Esophagus squamous epithelium (tissue), 5 donors: ENCODE measurements around the gene OR51A7. TPM values are rescaled to one million over a fixed set of nuclear protein-coding genes. Genes with fewer than 3 reads are reported as not detected.
"Not testable (repeated sequence)": the region's sequence is repeated elsewhere in the genome, so short reads cannot be mapped to it uniquely, and the experiment has no call there.

ENCODE experiments used
- DNase-seq: peaks from one replicate; lab custom pipeline; 2025; lab: John Stamatoyannopoulos, UW
- H3K27ac ChIP-seq, 4 donors: fragments of 200-600 bp; sonication (generic); one replicate each; pipeline ENCODE4 v1.5.1; 2016 to 2019; ENCODE audit warnings: mild to moderate bottlenecking in 1 of 4
- H3K27me3 ChIP-seq, 4 donors: fragments of 200-600 bp; sonication (generic); 1 replicate in 3 of 4; 2 replicates in 1 of 4; pipeline versions ENCODE4 v1.5.1 to v1.6.0; 2017 to 2021; ENCODE audit warnings: antibody characterized with exemption in 1 of 4
- H3K36me3 ChIP-seq, 3 donors: fragments of 200-600 bp; sonication (generic); one replicate each; pipeline ENCODE4 v1.5.1; 2016 to 2019
- H3K4me1 ChIP-seq, 3 donors: fragments of 200-600 bp; sonication (generic); one replicate each; pipeline ENCODE4 v1.5.1; 2017 to 2019
- H3K4me3 ChIP-seq, 4 donors: fragments of 200-600 bp; sonication (generic); 1 replicate in 3 of 4; 2 replicates in 1 of 4; pipeline ENCODE4 v1.5.1; 2016 to 2019; ENCODE audit warnings: mild to moderate bottlenecking in 2 of 4, moderate library complexity in 1 of 4
- H3K9me3 ChIP-seq, 3 donors: fragments of 200-600 bp; sonication (generic); one replicate each; pipeline ENCODE4 v1.5.1; 2016 to 2019
- CTCF ChIP-seq, 6 experiments: fragments of 450-650 bp in 4 of 6; fragments of 200-600 bp in 2 of 6; sonication (generic) in 2 of 6; IDR thresholded peaks; one replicate each; pipeline ENCODE4 v1.5.1; 2016 to 2019; ENCODE audit warnings: antibody characterized with exemption in 6 of 6, mild to moderate bottlenecking in 4 of 6, moderate library complexity in 4 of 6
- POLR2A ChIP-seq, 4 donors: fragments of 450-650 bp; IDR thresholded peaks; one replicate each; pipeline ENCODE4 v1.6.1; 2017; ENCODE audit warnings: antibody characterized with exemption in 4 of 4, mild to moderate bottlenecking in 4 of 4, moderate library complexity in 3 of 4
- WGBS, 2 donors: methylation state at CpG; one replicate each; pipeline ENCODE4 v1.1.5; 2018; 5-methylcytosine and 5-hydroxymethylcytosine counted together
- intact Hi-C: fragments of 100-400 bp; cut with DNase I; formaldehyde crosslinking; loops from one replicate; pipeline ENCODE4 v1.15.0; 2022
- total RNA-seq, 4 donors: library from RNA; depleted of rRNA; stranded (reverse); fragments of >200 nt; gene quantifications; one replicate each; pipeline ENCODE4 v1.1.0, GENCODE V29; 2016
- donor health status: DM: yes; HTN: yes; CAD: no.

OR51A7 gene
- total RNA-seq, 4 donors from 2014 or later = not detected

DNA sequence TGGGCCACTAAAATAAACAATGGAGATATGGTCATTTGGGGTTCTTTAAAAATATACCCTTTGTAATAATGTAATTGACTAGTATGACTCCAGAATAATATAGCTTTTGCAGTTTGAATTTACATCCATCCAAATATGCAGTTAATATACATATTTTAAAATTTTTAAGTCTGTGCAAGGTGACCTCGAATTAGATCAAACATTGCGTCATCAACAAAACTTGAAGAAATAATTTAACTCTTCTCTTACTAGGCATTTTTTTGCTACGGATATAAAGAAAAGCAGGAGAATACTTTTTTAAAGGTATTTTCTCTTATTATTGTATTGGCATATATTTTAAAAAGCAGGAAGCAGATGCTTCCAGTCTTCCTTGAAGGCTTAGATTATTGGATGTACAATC, 33.2 kb downstream of the OR51A7 start:
- WGBS, 2 donors = 70 to 76% methylated on average over 3 of the region's 3 CpGs
- DNase-seq = no peak
- no peaks in the 10 kb centered on the region for H3K36me3 ChIP-seq
- no peak for TF ChIP-seq POLR2A (IDR thresholded peaks at IDR 0.05)
- TF ChIP-seq CTCF (IDR thresholded peaks at IDR 0.05) = no peak
- no peak overlapping the region for H3K4me3 ChIP-seq
- no peaks in the 10 kb centered on the region for H3K27me3 ChIP-seq
- H3K9me3 ChIP-seq = no peaks in the 10 kb centered on the region
- intact Hi-C loops = no loop called here
- H3K27ac ChIP-seq = no peak overlapping the region
- no peaks in the 10 kb centered on the region for H3K4me1 ChIP-seq

- Histone ChIP-seq H3K4me3 (no peak within 1 kb of the TSS), H3K27ac (no peak within 1 kb of the TSS), H3K27me3 (no peaks in the 10 kb centered on the region), H3K4me1 (no peaks in the 10 kb centered on the region), H3K36me3 (no peaks in the 10 kb centered on the region), H3K9me3 (no peaks in the 10 kb centered on the region)
- TF ChIP-seq CTCF (IDR thresholded peaks at IDR 0.05) = no peak
- TF ChIP-seq POLR2A (IDR thresholded peaks at IDR 0.05) = no peak
- DNase-seq = no peak
- intact Hi-C loops = no loop called here
Measured at GRCh38 chr11:4947505-4947904, 43.9 kb downstream of the OR51A7 start, which contains the start of gene OR51A4. Gene OR51A4, minus strand, starts transcription at chr11:4947605. Its CDS starts 505 bp downstream, at chr11:4947100.

DNA sequence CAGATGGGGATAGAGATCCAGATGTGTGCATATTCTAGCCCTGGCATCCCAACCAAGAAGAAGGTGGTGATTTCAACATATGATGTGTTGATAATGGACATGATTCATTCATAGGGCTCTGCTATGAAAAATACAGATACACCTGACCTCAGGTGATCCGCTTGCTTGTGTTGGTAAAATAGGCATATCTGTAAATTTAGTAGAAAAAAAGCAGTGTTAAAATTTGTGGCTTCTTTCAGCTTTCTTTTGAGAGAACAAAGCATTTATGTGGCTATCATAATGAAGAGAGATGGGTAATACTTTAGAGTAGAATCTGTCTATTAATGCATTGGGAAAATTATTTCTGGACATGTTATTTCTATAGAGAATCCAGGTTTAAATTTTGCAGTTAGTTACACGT, 52.0 kb downstream of the OR51A7 start, which contains the start of gene OR51A2:
OR51A2 (minus strand) TSS at position 101 of the 400 bp plus-strand sequence; CDS start at position 101, 0 bp downstream.
- H3K27me3 ChIP-seq, H3K4me3 ChIP-seq, DNase-seq, H3K27ac ChIP-seq, H3K4me1 ChIP-seq, intact Hi-C loops, H3K36me3 ChIP-seq, H3K9me3 ChIP-seq: not testable (repeated sequence)
- WGBS, 2 donors = 51 to 60% methylated on average over 2 of the region's 2 CpGs

GRCh38 chr11:4957396-4957795, 53.8 kb downstream of the OR51A7 start:
- no peak overlapping the region for H3K27ac ChIP-seq
- H3K4me3 ChIP-seq = no peak overlapping the region
- no peak for DNase-seq
- WGBS, 2 donors = 75 to 77% methylated on average over 4 of the region's 4 CpGs
- no peaks in the 10 kb centered on the region for H3K4me1 ChIP-seq
- TF ChIP-seq CTCF (IDR thresholded peaks at IDR 0.05) (no peak), POLR2A (IDR thresholded peaks at IDR 0.05) (no peak)
- intact Hi-C loops = no loop called here
- no peaks in the 10 kb centered on the region for H3K36me3 ChIP-seq
- H3K9me3 ChIP-seq = no peaks in the 10 kb centered on the region
- no peaks in the 10 kb centered on the region for H3K27me3 ChIP-seq

Other genes starting within 250 kb of the OR51A7 start
- gene OR51E2, start 205.9 kb upstream of the OR51A7 start, total RNA-seq = under 1 TPM in 1 of 4 donors, not detected in 3; 0.21 TPM
- not detected for gene MMP26, start 199.0 kb upstream of the OR51A7 start, total RNA-seq
- gene OR51F1, start 133.8 kb upstream of the OR51A7 start, total RNA-seq = not detected
- gene OR52R1, start 99.4 kb upstream of the OR51A7 start, total RNA-seq = not detected
- not detected for gene OR51F2, start 82.5 kb upstream of the OR51A7 start, total RNA-seq
- not detected for gene OR51S1, start 54.6 kb upstream of the OR51A7 start, total RNA-seq
- gene OR51T1, start 21.9 kb upstream of the OR51A7 start, total RNA-seq = not detected
- not detected for gene OR51G2, start 15.6 kb downstream of the OR51A7 start, total RNA-seq
- gene OR51G1, start 20.6 kb downstream of the OR51A7 start, total RNA-seq = not detected
- gene OR51A4, start 43.8 kb downstream of the OR51A7 start, total RNA-seq = not detected
- gene OR51A2, start 51.9 kb downstream of the OR51A7 start, total RNA-seq = not detected
- not detected for gene OR51L1, start 91.1 kb downstream of the OR51A7 start, total RNA-seq
- not detected for gene OR52J3, start 142.7 kb downstream of the OR51A7 start, total RNA-seq
- not detected for gene OR52E2, start 155.8 kb downstream of the OR51A7 start, total RNA-seq
- not detected for gene OR52E1, start 165.8 kb downstream of the OR51A7 start, total RNA-seq
- gene OR52A5, start 234.6 kb downstream of the OR51A7 start, total RNA-seq = not detected